ENCODE data around the gene OR2AG1.
A peak's percentile ranks its signal among the peaks of the same experiment; 100 is the strongest.

Gene OR2AG1

DNA sequence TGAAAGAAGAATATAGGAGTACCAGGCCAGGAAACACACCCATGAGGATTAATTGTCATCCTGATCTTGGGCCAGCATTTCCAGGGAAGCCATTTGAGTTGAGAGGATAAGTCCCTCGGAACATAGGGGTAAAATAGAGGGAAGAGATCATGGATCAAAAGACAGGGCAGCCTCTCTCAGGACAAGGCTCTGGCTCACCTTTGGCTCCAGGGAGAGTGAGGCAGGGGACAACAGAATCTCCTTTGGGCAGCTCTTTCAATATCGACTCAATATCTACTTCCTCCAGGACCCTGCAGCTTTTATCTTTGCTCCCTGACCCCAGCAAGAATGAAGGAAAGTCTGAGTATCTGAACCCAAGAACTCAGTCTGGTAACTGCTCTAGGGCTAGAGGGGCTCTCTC is at the start of gene OR2AG1:
Gene OR2AG1, plus strand, starts transcription at position 301 of the 400 bp plus-strand sequence. CDS start 2,018 bp downstream, outside the sequence.
- DNase-seq (ENCODE audit: low read depth in 2 of 2), result no peak

GRCh38 chr11:6733326-6734275 is 49.2 kb upstream of the OR2AG1 start:
- DNase-seq (ENCODE audit: low read depth in 2 of 2), result no peak

GRCh38 chr11:6734616-6735015 is 48.2 kb upstream of the OR2AG1 start:
- no peak for DNase-seq (ENCODE audit: low read depth in 2 of 2)

GRCh38 chr11:6735306-6735705 is 47.5 kb upstream of the OR2AG1 start:
- DNase-seq (ENCODE audit: low read depth in 2 of 2), result no peak

DNA sequence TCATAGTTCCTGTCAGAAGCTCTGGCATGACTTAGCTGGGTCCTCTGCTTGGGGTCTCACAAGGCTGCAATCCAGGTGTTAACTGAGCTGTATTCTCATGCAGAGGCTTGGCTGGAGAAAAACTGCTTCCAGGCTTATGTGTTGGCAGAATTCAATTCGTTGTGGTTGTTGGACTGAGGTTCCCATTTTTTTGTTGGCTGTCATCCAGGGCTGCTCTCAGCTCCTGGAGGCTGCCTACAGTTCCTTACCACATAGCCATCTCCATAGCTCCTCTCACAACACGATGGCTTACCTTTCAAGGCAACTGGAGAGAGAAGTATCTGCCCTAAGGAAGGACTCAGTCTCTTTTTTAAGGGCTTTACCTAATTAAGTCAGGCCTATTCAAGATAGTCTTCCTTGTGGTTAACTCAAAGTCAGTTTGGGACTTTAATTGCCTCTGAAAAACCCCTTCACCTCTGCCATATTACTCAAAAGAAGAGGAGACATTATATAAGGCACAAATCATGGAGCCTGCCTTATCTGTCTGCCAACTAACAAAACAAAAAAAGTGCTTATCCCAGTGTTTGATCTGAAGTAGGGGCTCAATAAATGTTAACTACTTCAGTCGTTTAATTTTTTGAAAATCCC is 46.2 kb upstream of the OR2AG1 start:
- DNase-seq (ENCODE audit: low read depth in 2 of 2), result no peak

DNA sequence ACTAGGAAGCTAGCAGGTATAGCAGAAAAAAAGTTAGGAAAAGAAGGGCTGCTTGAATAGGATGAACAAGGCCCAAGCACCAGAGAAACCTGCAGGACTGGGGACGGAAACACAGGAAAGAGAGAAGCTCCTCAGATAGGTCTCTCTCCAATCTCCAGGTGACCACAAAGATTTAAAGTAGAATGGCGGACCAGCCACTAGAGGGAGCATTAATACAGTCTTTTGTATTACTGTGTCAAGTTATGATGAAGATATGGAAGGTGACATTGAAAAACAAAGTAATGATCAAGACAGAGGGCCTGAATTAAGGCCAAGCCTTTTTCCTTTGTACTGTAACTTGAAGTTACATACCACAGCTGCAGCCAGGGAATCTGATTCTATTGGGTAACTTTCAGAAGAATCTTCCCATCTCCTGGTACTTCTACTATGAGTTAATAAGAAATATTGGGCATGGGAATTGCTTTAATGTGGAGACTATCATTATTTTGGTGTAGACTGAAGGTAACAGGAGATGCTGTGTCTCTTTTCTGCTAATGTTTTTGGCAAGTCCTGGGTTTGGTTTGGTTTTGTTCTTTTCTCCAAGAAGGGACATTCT is 44.9 kb upstream of the OR2AG1 start:
- DNase-seq (ENCODE audit: low read depth in 2 of 2), result peak; percentile 38 to 56

DNA sequence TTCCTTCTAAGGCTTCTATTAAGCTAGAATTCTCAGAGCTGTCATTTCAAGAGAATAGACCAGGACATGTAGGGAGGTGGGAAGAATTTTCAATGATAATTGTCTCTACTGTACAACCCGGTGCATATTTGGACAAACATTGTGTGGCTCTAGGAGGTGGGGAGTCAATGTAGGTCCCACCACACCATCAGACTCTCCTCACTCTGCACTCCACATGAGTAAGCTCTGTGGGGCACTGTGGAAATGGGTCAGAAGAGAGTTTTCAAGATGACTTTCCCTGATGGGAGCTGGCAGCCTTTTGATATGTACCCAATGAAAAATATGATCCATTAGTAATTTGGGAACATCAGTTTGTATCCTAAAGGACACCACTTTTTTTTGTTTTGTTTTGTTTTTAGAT is 44.2 kb upstream of the OR2AG1 start:
- no peak for DNase-seq (ENCODE audit: low read depth in 2 of 2)

DNA sequence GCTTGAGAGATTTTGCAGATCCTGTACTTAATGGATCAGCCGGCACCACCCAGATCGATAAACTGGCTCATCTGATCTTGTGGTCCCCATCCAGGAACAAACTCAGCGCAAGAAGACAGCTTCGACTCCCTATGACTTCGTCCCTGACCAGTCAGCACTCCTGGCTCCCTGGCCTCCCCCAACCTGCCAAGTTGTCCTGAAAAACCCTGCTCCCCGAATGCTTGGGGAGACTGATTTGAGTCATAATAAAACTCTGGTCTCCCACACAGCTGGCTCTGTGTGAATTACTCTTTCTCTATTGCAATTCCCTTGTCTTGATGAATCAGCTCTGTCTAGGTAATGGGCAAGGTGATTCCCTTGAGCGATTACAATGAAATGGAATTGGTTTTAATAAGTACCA is 40.6 kb upstream of the OR2AG1 start:
- DNase-seq (ENCODE audit: low read depth in 2 of 2), result no peak

- no peak for DNase-seq (ENCODE audit: low read depth in 2 of 2)
These were observed 37.8 kb upstream of the OR2AG1 start for GRCh38 chr11:6745018-6745417.

- no peak for DNase-seq (ENCODE audit: low read depth in 2 of 2)
These were observed 37.3 kb upstream of the OR2AG1 start for GRCh38 chr11:6745465-6746015.

GRCh38 chr11:6746086-6746618 is 36.7 kb upstream of the OR2AG1 start:
- no peak for DNase-seq (ENCODE audit: low read depth in 2 of 2)

DNA sequence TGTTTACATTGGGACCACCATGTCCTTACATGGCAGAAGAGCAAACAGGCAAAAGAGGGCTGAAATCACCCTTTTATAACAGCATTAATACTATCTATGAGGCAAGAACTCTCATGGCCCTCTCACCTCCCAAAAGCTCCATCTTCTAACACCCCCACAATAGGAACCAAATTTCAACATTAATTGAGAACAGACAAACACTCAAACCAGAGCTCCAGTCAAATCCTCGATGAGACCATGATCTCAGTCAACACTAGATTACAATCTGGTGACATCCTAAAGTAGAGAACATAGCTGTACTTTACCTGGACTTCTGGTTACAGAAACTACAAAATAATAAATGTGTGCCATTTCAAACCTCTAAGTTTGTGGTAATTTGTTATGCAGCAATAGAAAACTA is 36.2 kb upstream of the OR2AG1 start:
- no peak for DNase-seq (ENCODE audit: low read depth in 2 of 2)

- no peak for DNase-seq (ENCODE audit: low read depth in 2 of 2)
These were observed 35.6 kb upstream of the OR2AG1 start for GRCh38 chr11:6747097-6747668.

- peak in 1 of 2 donors; percentile 19 for DNase-seq (ENCODE audit: low read depth in 2 of 2)
These were observed 27.4 kb upstream of the OR2AG1 start for GRCh38 chr11:6755303-6755952.

GRCh38 chr11:6755953-6756347 is 26.9 kb upstream of the OR2AG1 start:
- DNase-seq (ENCODE audit: low read depth in 2 of 2), result no peak

- peak; percentile 19 to 40 for DNase-seq (ENCODE audit: low read depth in 2 of 2)
These were observed 25.4 kb upstream of the OR2AG1 start for GRCh38 chr11:6757373-6757967.

DNA sequence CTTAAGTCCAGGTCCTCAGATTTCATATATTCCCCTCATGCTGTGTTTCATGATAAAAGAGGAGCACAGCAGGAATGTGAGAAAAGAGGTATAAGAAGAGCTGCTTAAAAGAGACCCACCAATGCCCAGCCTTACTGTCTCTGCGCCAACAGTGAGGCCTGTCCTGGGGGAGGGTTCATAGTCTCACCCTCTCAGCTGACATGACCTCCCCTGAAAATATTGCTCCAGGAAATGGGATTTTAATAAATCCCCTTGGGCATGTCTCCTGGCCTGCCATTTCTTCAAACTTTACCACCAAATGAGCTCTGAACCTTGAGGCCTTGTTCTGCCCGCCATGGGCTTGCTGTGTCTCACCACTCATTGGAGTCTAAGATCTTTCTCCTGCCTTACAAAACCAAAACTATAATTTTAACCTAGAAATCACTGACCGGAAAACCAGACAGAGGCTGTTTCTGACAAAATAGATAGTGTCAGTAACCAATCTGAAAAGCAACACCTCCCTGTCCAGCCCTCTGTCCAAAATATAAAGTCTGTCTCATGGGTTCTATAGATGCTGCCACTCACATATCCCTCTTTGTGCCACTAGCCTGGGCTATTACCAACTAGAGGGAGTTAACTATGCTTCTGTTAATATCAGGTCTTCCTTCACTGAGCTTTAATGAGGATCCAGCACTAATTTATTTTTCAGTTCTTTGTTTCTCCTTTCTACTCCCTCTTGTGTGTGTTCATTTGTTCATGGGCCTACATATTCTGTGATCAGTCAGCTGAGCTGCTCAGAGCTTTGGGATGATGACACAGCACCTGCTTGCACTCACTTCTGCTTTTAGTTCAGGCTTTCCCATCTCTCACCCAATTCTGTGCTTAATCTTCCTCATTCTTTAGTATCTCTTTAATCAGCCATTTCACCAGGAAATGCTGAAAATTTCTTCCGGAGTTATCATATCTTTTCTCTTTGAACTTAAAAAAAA is 10.6 kb upstream of the OR2AG1 start, which contains the start of gene OR2AG2:
Gene OR2AG2, minus strand, starts transcription at position 51 of the 968 bp plus-strand sequence. CDS start 3,019 bp downstream, outside the sequence.
- no peak for DNase-seq (ENCODE audit: low read depth in 2 of 2)

GRCh38 chr11:6778518-6778917 is 4.3 kb upstream of the OR2AG1 start:
- no peak for DNase-seq (ENCODE audit: low read depth in 2 of 2)

- DNase-seq (ENCODE audit: low read depth in 2 of 2), result no peak
These were observed 2.0 kb upstream of the OR2AG1 start for GRCh38 chr11:6780829-6781228.
